ENCODE data around the gene LPP. TPM values are rescaled to one million over a fixed set of nuclear protein-coding genes. Genes with fewer than 3 reads are reported as not detected.

LPP gene
- total RNA-seq, 1 donor from 2014 or later: 97.4 TPM

DNA sequence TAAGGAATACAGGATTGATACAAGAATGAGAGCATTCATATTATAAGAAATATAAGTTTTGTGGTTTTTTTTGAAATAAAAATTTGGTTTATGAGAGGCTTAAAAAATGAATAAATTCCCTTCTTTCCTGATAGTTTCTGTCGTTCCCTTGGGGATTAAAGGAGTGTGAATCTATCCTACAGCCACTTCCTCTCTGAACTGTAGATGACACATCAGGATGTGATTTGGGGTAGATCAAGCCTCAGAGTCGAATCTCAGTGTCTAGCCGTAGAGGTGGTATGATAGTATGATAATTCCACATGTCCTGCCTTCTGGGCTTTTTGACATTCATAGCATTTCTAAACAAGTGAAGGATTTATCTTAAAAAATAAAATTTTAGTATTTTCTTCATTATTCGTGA, 343.1 kb downstream of the LPP start:
- H3K27ac ChIP-seq (replicated peaks): no peak overlapping the region
- peaks cover 10% of the 10 kb centered on the region for H3K4me1 ChIP-seq
- intact Hi-C loops (cut with micrococcal nuclease): no loop called here
- no peak overlapping the region for H3K4me3 ChIP-seq
- no peak for TF ChIP-seq CTCF (IDR thresholded peaks at IDR 0.05; ENCODE audit: borderline replicate concordance)
- no peaks in the 10 kb centered on the region for H3K36me3 ChIP-seq
- no peaks in the 10 kb centered on the region for H3K9me3 ChIP-seq (replicated peaks)
- DNase-seq: no peak
- H3K27me3 ChIP-seq (ENCODE audit: low read depth): no peaks in the 10 kb centered on the region

DNA sequence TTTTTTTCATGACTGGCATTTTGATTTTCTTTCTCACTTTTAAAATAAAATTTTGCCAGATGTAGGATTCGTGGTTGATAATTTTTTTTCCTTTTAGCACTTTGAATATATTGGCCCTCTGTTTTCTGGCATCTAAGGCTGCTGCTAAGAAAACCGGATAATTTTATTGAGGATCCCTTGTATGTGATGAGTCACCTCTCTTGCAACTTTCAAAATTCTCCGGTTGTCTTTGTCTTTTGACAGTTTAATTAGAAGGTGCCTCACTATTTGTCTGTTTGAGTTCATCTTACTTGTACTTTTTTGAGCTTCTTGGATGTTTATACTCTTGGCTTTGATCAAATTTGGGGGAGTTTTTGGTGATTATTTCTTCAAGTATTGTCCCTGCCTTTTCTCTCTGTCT, 349.7 kb downstream of the LPP start:
- Histone ChIP-seq H3K4me1 (peaks cover 36% of the 10 kb centered on the region), H3K27me3 (ENCODE audit: low read depth) (no peaks in the 10 kb centered on the region), H3K27ac (replicated peaks) (no peak overlapping the region), H3K4me3 (no peak overlapping the region), H3K9me3 (replicated peaks) (peaks cover 31% of the 10 kb centered on the region), H3K36me3 (peaks cover 4% of the 10 kb centered on the region)
- TF ChIP-seq CTCF (IDR thresholded peaks at IDR 0.05; ENCODE audit: borderline replicate concordance): no peak
- no peak for DNase-seq
- intact Hi-C loops (cut with micrococcal nuclease): no loop called here

DNA sequence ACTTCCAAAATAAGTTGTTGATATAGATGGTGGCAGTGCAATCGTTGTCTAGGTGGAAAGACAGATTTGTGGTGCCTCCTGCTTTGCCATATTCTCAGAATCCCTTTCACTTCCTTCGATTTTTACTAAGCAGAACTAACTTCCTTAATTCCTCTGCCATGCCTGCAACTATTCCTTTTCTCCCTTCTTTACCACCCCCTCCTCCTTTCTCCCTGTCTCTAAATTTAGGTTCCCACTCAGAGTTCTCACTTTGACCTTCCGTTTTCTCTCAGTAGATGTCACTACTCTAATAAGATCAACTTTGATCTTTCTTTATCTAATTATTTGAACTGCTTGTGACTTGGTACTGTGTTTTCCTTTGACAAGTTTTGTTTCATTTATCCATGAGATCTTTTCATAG, 351.2 kb downstream of the LPP start:
- H3K36me3 ChIP-seq: peaks cover 4% of the 10 kb centered on the region
- intact Hi-C loops (cut with micrococcal nuclease): no loop called here
- no peak overlapping the region for H3K27ac ChIP-seq (replicated peaks)
- DNase-seq: no peak
- peaks cover 40% of the 10 kb centered on the region for H3K4me1 ChIP-seq
- H3K4me3 ChIP-seq: no peak overlapping the region
- H3K27me3 ChIP-seq (ENCODE audit: low read depth): no peaks in the 10 kb centered on the region
- H3K9me3 ChIP-seq (replicated peaks): peaks cover 31% of the 10 kb centered on the region
- TF ChIP-seq CTCF (IDR thresholded peaks at IDR 0.05; ENCODE audit: borderline replicate concordance): no peak

DNA sequence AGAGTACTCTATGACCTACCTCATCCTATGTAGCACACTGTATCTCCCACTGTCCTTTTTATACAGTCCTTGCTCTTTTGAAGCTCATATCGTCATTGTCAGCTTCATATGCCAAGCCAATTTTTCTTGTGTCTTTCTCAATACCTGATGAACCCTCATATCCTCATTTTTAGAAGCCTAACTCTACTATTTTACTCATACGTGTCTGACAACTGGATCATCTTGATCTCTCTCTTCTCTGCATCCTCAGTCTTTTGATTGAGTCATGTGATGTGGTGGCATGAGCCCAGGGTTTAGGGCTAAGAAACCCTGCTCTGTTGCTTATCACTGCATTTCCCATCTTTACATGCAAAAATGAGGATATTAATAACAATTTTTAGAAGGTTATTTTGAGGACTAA, 352.0 kb downstream of the LPP start:
- H3K4me1 ChIP-seq: peaks cover 47% of the 10 kb centered on the region
- peaks cover 4% of the 10 kb centered on the region for H3K36me3 ChIP-seq
- H3K27me3 ChIP-seq (ENCODE audit: low read depth): no peaks in the 10 kb centered on the region
- peaks cover 31% of the 10 kb centered on the region for H3K9me3 ChIP-seq (replicated peaks)
- DNase-seq: no peak
- intact Hi-C loops (cut with micrococcal nuclease): no loop called here
- H3K4me3 ChIP-seq: no peak overlapping the region
- TF ChIP-seq CTCF (IDR thresholded peaks at IDR 0.05; ENCODE audit: borderline replicate concordance): no peak
- no peak overlapping the region for H3K27ac ChIP-seq (replicated peaks)

GRCh38 chr3:188506446-188506845, 352.5 kb downstream of the LPP start:
- Histone ChIP-seq H3K4me1 (peaks cover 47% of the 10 kb centered on the region), H3K27ac (replicated peaks) (no peak overlapping the region), H3K36me3 (peaks cover 4% of the 10 kb centered on the region), H3K9me3 (replicated peaks) (peaks cover 31% of the 10 kb centered on the region), H3K4me3 (no peak overlapping the region), H3K27me3 (ENCODE audit: low read depth) (no peaks in the 10 kb centered on the region)
- intact Hi-C loops (cut with micrococcal nuclease): no loop called here
- no peak for TF ChIP-seq CTCF (IDR thresholded peaks at IDR 0.05; ENCODE audit: borderline replicate concordance)
- no peak for DNase-seq

GRCh38 chr3:188507244-188507720, 353.3 kb downstream of the LPP start:
- H3K36me3 ChIP-seq: peaks cover 4% of the 10 kb centered on the region
- peaks cover 47% of the 10 kb centered on the region for H3K4me1 ChIP-seq
- DNase-seq: no peak
- H3K4me3 ChIP-seq: no peak overlapping the region
- H3K27me3 ChIP-seq (ENCODE audit: low read depth): no peaks in the 10 kb centered on the region
- intact Hi-C loops (cut with micrococcal nuclease): no loop called here
- H3K27ac ChIP-seq (replicated peaks): no peak overlapping the region
- H3K9me3 ChIP-seq (replicated peaks): peaks cover 30% of the 10 kb centered on the region
- TF ChIP-seq CTCF (IDR thresholded peaks at IDR 0.05; ENCODE audit: borderline replicate concordance): no peak
